Ectodermal cell (in vitro differentiated cells): ENCODE measurements around the gene TMEM41B.
"Not testable (repeated sequence)": the region's sequence is repeated elsewhere in the genome, so short reads cannot be mapped to it uniquely, and the experiment has no call there.

Experiments used
- H3K27ac ChIP-seq: 2 replicates; pipeline ENCODE4 v1.7.0; 2013; ENCODE audit warnings: mild to moderate bottlenecking, low read depth, low read length; ENCODE audit not compliant: insufficient read depth, poor library complexity, severe bottlenecking
- H3K27me3 ChIP-seq: 2 replicates; pipeline ENCODE4 v1.7.0; 2013; ENCODE audit warnings: mild to moderate bottlenecking, low read length; ENCODE audit not compliant: insufficient read depth, control insufficient read depth, poor library complexity, severe bottlenecking
- H3K36me3 ChIP-seq: one replicate; pipeline ENCODE4 v1.7.0; 2013; ENCODE audit warnings: low read length; ENCODE audit not compliant: control insufficient read depth, insufficient read depth
- H3K4me1 ChIP-seq: one replicate; pipeline ENCODE4 v1.7.0; 2013; ENCODE audit warnings: low read length; ENCODE audit not compliant: control insufficient read depth, insufficient read depth
- H3K4me3 ChIP-seq: 2 replicates; pipeline ENCODE4 v1.7.0; 2013; ENCODE audit warnings: low read depth, low read length, control low read depth; ENCODE audit not compliant: insufficient read depth
- H3K9me3 ChIP-seq: 2 replicates; pipeline ENCODE4 v1.7.0; 2013; ENCODE audit warnings: mild to moderate bottlenecking, low read length, moderate library complexity; ENCODE audit not compliant: control insufficient read depth
- WGBS, 2 experiments: methylation state at CpG; one replicate each; pipeline ENCODE4 v1.1.7; 2013; ENCODE audit warnings: missing lambda C conversion rate in 2 of 2; 5-methylcytosine and 5-hydroxymethylcytosine counted together

Gene TMEM41B

DNA sequence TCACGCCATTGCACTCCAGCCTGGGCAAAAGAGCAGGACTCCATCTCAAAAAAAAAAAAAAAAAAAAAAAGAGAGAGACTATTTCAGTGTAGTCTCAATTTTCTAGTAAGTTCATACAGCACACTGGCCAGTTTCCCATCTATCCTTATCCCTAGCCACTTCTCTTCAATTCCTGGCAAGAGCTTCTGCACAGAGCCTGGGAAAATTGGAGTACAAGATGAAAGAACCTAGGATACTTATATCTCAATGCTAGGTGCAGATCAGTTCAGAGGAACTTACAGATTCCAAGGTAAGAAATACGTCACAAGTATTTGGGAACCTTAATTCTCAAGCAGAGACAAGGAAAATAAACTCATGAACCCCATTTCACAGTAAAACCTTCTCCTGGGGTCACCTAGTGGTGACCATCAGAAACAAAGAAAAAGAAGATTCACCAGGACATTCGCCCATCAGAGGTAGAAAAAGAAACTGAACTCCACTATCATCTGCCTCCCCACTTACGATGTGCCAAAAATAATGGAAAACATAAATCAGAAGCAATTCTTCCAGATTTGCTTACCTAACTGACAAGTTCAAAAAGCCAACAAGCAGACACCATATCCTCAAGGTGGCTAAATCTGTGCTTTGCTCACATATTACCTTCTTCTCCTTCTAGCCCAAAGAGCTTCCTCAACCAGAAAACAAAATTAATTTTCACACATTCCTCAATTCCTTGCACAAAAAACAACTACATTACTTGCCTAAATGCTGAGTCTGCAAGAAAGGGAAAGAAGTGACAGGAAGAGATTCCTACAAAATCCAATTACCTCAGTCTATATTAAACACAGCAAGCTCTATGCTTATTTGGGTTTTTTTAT lies 54.2 kb downstream of the TMEM41B start:
- Histone ChIP-seq H3K9me3 (peaks cover 2% of the 10 kb centered on the region), H3K4me3 (no peak overlapping the region), H3K36me3 (peaks cover 5% of the 10 kb centered on the region), H3K27me3 (no peaks in the 10 kb centered on the region), H3K27ac (no peak overlapping the region), H3K4me1 (no peaks in the 10 kb centered on the region)
- WGBS, 2 experiments = 92 to 95% methylated on average over 4 of the region's 4 CpGs

DNA sequence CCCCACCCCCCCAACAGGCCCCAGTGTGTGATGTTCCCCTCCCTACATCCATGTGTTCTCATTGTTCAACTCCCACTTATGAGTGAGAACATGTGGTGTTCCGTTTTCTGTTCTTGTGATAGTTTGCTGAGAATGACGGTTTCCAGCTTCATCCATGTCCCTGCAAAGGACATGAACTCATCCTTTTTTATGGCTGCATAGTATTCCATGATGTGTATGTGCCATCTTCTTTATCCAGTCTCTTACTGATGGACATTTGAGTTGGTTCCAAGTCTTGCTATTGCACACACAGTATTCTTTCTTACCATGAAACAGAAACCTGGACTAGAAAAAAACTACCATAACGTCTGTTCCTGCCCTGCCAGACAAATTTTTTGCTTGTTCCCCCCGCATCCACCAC lies 56.1 kb downstream of the TMEM41B start:
- not testable (repeated sequence) for H3K4me3 ChIP-seq

DNA sequence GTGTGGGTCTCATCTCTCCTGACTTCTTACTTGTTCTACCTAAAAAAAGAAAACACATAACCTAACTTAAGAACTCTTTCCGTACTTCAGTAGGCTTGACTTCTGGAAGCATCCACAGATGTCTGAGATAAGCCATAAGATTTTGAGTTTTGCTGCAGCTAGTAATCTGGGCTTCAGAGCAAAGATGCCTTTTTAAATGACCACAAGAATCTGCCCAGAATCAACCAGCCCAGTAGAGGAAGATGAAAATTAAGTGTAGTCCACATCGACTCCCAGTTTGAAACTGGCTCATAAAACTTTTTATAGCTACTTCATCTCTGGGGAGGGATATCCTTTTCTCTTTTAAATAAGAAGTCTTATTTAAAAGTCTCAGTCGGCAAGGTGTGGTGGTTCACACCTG lies 60.0 kb downstream of the TMEM41B start:
- no peaks in the 10 kb centered on the region for H3K27me3 ChIP-seq
- peaks cover 2% of the 10 kb centered on the region for H3K9me3 ChIP-seq
- WGBS, 2 experiments = 93 to 100% methylated on average over 2 to 3 of the region's 3 CpGs
- no peak overlapping the region for H3K4me3 ChIP-seq
- H3K27ac ChIP-seq = no peak overlapping the region
- peaks cover 5% of the 10 kb centered on the region for H3K36me3 ChIP-seq
- no peaks in the 10 kb centered on the region for H3K4me1 ChIP-seq

More for the DNA sequence above, 56.1 kb downstream of the TMEM41B start:
- not testable (repeated sequence) for H3K4me1 ChIP-seq, H3K36me3 ChIP-seq, H3K27ac ChIP-seq, H3K27me3 ChIP-seq, H3K9me3 ChIP-seq
- 92 to 97% methylated on average over 3 to 4 of the region's 4 CpGs for WGBS, 2 experiments

DNA sequence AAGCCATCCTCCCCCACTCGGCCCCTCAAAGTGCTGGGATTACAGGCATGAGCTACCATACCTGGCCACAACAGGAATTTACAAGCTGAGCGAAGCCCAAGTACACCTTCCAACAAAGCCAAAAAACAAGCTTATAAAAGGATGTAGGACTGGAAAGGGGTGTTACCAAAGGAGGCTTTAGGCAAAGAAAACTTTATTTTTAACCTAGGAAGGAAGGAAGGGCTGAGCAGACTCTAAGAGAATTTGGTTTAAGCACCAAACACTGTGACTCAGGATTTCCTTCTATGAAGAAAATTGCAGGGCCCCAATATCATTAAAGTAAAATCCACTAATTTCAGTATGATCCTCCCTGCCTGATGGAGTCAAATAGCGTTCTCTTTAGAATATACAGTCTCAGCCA lies 61.3 kb downstream of the TMEM41B start:
- H3K36me3 ChIP-seq = no peaks in the 10 kb centered on the region
- no peaks in the 10 kb centered on the region for H3K4me1 ChIP-seq
- H3K27me3 ChIP-seq = no peaks in the 10 kb centered on the region
- H3K9me3 ChIP-seq = no peaks in the 10 kb centered on the region
- 96 to 98% methylated on average over 3 of the region's 3 CpGs for WGBS, 2 experiments
- no peak overlapping the region for H3K27ac ChIP-seq
- no peak overlapping the region for H3K4me3 ChIP-seq

DNA sequence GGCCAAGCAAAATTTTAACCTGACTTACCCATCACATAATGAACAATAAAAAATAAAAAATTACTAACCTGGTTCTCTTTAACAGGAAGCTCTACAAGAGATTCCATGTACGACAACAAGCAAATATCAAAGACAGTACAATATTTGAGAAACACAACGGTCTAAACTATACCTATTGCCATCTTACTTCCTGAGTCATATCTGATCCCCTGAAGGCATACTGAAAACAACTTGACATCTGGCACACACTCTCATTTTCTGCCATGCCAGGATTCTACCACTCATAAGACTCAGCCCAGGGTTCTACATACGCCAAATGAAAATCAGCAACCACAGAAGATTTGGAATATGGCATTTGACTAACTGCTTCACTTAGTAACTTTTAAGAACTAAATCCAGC lies 63.1 kb downstream of the TMEM41B start:
- H3K36me3 ChIP-seq = no peaks in the 10 kb centered on the region
- WGBS, 2 experiments = 96% methylated on average over 3 of the region's 3 CpGs
- no peaks in the 10 kb centered on the region for H3K9me3 ChIP-seq
- no peak overlapping the region for H3K27ac ChIP-seq
- H3K27me3 ChIP-seq = no peaks in the 10 kb centered on the region
- H3K4me1 ChIP-seq = no peaks in the 10 kb centered on the region
- H3K4me3 ChIP-seq = no peak overlapping the region

DNA sequence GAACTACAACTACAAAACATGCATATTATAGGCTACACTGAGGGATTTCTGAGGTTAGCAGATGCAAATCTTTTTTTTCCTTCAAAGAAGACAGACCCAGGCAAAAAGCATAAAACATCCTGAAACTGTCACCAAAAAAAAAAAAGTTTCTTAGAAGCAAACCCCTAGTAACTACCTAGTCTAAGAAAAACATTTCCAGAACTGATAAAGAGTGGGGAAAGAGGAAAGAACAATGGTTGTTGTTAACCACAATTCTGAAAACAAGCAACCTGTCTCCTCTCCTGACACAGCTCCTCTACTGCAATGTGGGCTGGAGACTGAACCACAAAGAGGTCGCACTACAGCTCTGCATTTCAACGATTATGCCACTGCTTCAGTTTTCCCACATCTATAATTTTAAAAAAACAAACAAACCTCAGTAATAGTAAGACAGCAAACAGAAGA lies 64.2 kb downstream of the TMEM41B start:
- H3K4me1 ChIP-seq = no peaks in the 10 kb centered on the region
- H3K27me3 ChIP-seq = no peaks in the 10 kb centered on the region
- no peaks in the 10 kb centered on the region for H3K36me3 ChIP-seq
- 83 to 92% methylated on average over 2 of the region's 2 CpGs for WGBS, 2 experiments
- H3K9me3 ChIP-seq = no peaks in the 10 kb centered on the region
- no peak overlapping the region for H3K4me3 ChIP-seq
- H3K27ac ChIP-seq = no peak overlapping the region

DNA sequence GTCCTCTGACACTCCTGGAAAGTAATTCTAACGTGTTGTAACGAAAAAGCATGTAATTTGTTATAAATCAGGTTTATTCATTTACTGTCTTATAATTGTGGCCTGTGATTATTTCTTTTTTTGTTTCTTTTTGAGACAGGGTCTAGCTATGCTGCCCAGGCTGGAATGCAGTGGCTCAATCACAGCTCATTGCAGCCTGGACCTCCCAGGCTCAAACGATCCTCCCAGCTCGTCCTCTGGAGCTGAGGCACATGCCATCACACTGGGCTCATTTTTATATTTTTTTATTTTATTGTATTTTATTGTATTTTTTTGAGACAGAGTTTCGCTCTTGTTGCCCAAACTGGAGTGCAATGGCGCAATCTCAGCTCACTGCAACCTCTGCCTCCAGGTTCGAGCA lies 65.1 kb downstream of the TMEM41B start:
- Histone ChIP-seq H3K4me1 (no peaks in the 10 kb centered on the region), H3K36me3 (no peaks in the 10 kb centered on the region), H3K27ac (no peak overlapping the region), H3K9me3 (no peaks in the 10 kb centered on the region), H3K4me3 (no peak overlapping the region), H3K27me3 (no peaks in the 10 kb centered on the region)
- 88 to 92% methylated on average over 7 of the region's 7 CpGs for WGBS, 2 experiments

DNA sequence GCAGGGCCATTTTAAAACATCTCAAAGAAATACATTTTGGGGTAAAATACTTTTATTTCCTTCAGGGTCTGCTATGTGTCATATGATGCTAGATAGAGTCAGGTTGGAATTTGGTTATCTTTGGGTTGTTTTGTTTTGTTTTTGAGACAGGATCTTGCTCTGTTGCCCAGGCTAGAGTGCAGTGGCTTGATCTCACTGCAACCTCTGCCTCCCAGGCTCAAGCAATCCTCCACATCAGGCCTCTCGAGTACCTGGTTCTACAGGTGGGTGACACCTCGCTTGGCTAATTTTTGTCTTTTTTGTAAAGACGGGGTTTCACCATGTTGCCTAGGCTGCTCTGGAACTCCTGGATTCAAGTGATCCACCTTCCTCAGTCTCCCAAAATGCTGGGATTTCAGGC lies 66.5 kb downstream of the TMEM41B start:
- H3K4me1 ChIP-seq = no peaks in the 10 kb centered on the region
- H3K4me3 ChIP-seq = no peak overlapping the region
- 95 to 97% methylated on average over 3 of the region's 3 CpGs for WGBS, 2 experiments
- H3K27me3 ChIP-seq = no peaks in the 10 kb centered on the region
- H3K27ac ChIP-seq = no peak overlapping the region
- H3K9me3 ChIP-seq = no peaks in the 10 kb centered on the region
- no peaks in the 10 kb centered on the region for H3K36me3 ChIP-seq

DNA sequence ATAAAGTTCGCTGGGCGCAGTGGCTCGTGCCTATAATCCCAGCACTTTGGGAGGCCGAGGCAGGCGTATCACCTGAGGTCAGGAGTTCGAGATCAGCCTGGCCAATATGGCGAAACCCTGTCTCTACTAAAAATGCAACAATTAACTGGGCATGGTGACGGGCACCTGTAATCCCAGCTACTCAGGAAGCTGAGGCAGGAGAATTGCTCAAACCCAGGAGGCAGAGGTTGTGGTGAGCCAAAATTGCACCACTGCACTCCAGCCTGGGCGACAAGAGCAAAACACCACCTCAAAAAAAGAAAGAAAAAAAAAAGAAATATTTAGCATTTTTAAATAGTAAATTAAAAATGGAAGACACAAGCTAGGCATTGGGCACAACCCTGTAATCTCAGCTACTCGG lies 78.2 kb downstream of the TMEM41B start:
- WGBS, 2 experiments = 94 to 96% methylated on average over 9 of the region's 10 CpGs
- not testable (repeated sequence) for H3K4me1 ChIP-seq, H3K4me3 ChIP-seq, H3K9me3 ChIP-seq, H3K27ac ChIP-seq, H3K36me3 ChIP-seq, H3K27me3 ChIP-seq

DNA sequence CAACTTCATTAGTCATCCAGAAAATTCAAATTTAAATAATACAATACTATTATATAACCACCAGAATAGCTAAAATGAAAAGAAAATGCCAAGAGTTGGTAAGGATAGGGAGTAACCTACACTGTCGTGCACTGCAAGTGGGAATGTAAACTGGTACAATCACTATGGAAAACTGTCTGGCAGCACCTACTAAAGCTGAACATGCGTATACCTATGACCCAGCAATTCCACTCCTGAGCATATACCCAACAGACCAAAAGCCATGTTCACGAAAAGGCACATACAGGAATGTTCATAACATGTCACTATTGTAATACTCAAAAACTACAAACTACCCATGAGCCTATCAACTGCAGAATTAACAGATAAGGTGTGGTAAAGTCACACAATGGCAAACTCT lies 81.9 kb downstream of the TMEM41B start:
- Histone ChIP-seq H3K4me3 (no peak overlapping the region), H3K36me3 (no peaks in the 10 kb centered on the region)
- WGBS, 2 experiments = 84% methylated on average over 3 of the region's 3 CpGs

More for the DNA sequence above, 81.9 kb downstream of the TMEM41B start:
- no peaks in the 10 kb centered on the region for H3K9me3 ChIP-seq
- H3K4me1 ChIP-seq = no peaks in the 10 kb centered on the region
- H3K27ac ChIP-seq = no peak overlapping the region
- no peaks in the 10 kb centered on the region for H3K27me3 ChIP-seq
